PC-9 (cell line): Measurements from ENCODE around the gene MAGEC1. TPM values are rescaled to one million over a fixed set of nuclear protein-coding genes. Genes with fewer than 3 reads are reported as not detected.

Source experiments
- BruUV-seq: library from RNA; stranded (reverse); fragments of 400-500 nt; replicated peaks from 2 replicates; lab custom pipeline; 2021; lab: Mats Ljungman, UMichigan
- CTCF ChIA-PET: fragments of 300-600 bp; sonication (Branson Sonifier 250); formaldehyde crosslinking; loops from one replicate; lab custom pipeline; 2022; ENCODE audit warnings: antibody characterized with exemption; lab: Charles Lee
- POLR2A ChIA-PET: fragments of 300-600 bp; sonication (Branson Sonifier 250); formaldehyde crosslinking; loops from one replicate; lab custom pipeline; 2022; ENCODE audit warnings: antibody characterized with exemption; ENCODE audit not compliant: unreplicated experiment; lab: Charles Lee
- DNase-seq, 2 experiments: peaks; one replicate each; pipeline versions ENCODE4 v3.0.0 to v3.0.0-alpha.2; 2015 to 2022; ENCODE audit warnings: mixed read lengths in 1 of 2
- H2AFZ ChIP-seq: fragments of 200-600 bp; sonication (generic); 2 replicates; pipeline ENCODE4 v1.8.1; 2017; ENCODE audit warnings: antibody characterized with exemption
- H3F3A ChIP-seq: fragments of 200-600 bp; sonication (generic); 2 replicates; pipeline ENCODE4 v1.8.1; 2017; ENCODE audit warnings: antibody characterized with exemption, mild to moderate bottlenecking, low read depth; ENCODE audit not compliant: insufficient read depth
- H3K27ac ChIP-seq: fragments of 200-600 bp; sonication (generic); 2 replicates; pipeline ENCODE4 v1.6.1; 2016; ENCODE audit warnings: mixed run types
- H3K27me3 ChIP-seq: fragments of 200-600 bp; sonication (generic); 2 replicates; pipeline ENCODE4 v1.6.1; 2016; ENCODE audit warnings: low read depth, mixed run types; ENCODE audit not compliant: insufficient read depth
- H3K36me3 ChIP-seq: fragments of 200-600 bp; sonication (generic); 2 replicates; pipeline ENCODE4 v1.6.1; 2016; ENCODE audit warnings: low read depth, mixed run types
- H3K4me1 ChIP-seq: fragments of 200-600 bp; sonication (generic); replicated peaks from 2 replicates; pipeline ENCODE4 v1.6.1; 2016; ENCODE audit warnings: mixed run types; ENCODE audit not compliant: insufficient read depth
- H3K4me2 ChIP-seq: fragments of 200-600 bp; sonication (generic); 2 replicates; pipeline ENCODE4 v1.6.1; 2017; ENCODE audit warnings: mixed run types
- H3K4me3 ChIP-seq: fragments of 200-600 bp; sonication (generic); 2 replicates; pipeline ENCODE4 v1.6.1; 2016; ENCODE audit warnings: mixed run types
- H3K79me2 ChIP-seq: fragments of 200-600 bp; sonication (generic); 2 replicates; pipeline ENCODE4 v1.6.1; 2017; ENCODE audit warnings: low read depth, mixed run types
- H3K9me2 ChIP-seq: fragments of 200-600 bp; sonication (generic); 2 replicates; pipeline ENCODE4 v1.8.1; 2017; ENCODE audit warnings: mild to moderate bottlenecking; ENCODE audit not compliant: insufficient read depth
- H3K9me3 ChIP-seq: fragments of 200-600 bp; sonication (generic); 2 replicates; pipeline ENCODE4 v1.8.1; 2016; ENCODE audit warnings: low read depth; ENCODE audit not compliant: insufficient read depth
- H4K20me1 ChIP-seq: fragments of 200-600 bp; sonication (generic); 2 replicates; pipeline ENCODE4 v1.8.1; 2017; ENCODE audit not compliant: insufficient read depth
- CTCF ChIP-seq: fragments of 200-600 bp; sonication (generic); conservative IDR thresholded peaks from 2 replicates; pipeline ENCODE4 v1.6.1; 2017; ENCODE audit warnings: mixed run types, antibody characterized with exemption, mild to moderate bottlenecking, moderate library complexity
- EZH2 ChIP-seq: fragments of 200-600 bp; sonication (generic); IDR thresholded peaks from 2 replicates; pipeline ENCODE4 v1.8.0; 2017; ENCODE audit warnings: antibody characterized with exemption, low read depth
- intact Hi-C: fragments of 100-400 bp; cut with micrococcal nuclease; formaldehyde crosslinking; loops from one replicate; pipeline ENCODE4 v1.10.0; 2022; ENCODE audit not compliant: unreplicated experiment
- total RNA-seq: library from RNA; stranded (reverse); gene quantifications from 2 replicates; pipeline ENCODE4 v1.2.3, GENCODE V29; 2021

The MAGEC1 gene
- total RNA-seq, 1 experiment from 2014 or later = 0.28 TPM

GRCh38 chrX:141902366-141902765 lies 1.3 kb upstream of the MAGEC1 start:
- H3F3A ChIP-seq = no peaks in the 10 kb centered on the region
- no peak overlapping the region for H3K27ac ChIP-seq
- POLR2A ChIA-PET = no interaction called here
- no peaks in the 10 kb centered on the region for H3K9me2 ChIP-seq
- no peak overlapping the region for H2AFZ ChIP-seq
- no TSS peak for BruUV-seq
- no peaks in the 10 kb centered on the region for H3K9me3 ChIP-seq
- H3K79me2 ChIP-seq = no peaks in the 10 kb centered on the region
- H3K4me2 ChIP-seq = no peak overlapping the region
- DNase-seq = no peak
- no peaks in the 10 kb centered on the region for H3K4me1 ChIP-seq
- H3K27me3 ChIP-seq = peaks cover under 1% of the 10 kb centered on the region; the same call in 1 of the 2 replicates
- CTCF ChIA-PET = no interaction called here
- TF ChIP-seq EZH2 (no peak), CTCF (no peak)
- intact Hi-C loops = no loop called here
- H3K36me3 ChIP-seq = no peaks in the 10 kb centered on the region
- no peak overlapping the region for H3K4me3 ChIP-seq
- H4K20me1 ChIP-seq = no peaks in the 10 kb centered on the region

DNA sequence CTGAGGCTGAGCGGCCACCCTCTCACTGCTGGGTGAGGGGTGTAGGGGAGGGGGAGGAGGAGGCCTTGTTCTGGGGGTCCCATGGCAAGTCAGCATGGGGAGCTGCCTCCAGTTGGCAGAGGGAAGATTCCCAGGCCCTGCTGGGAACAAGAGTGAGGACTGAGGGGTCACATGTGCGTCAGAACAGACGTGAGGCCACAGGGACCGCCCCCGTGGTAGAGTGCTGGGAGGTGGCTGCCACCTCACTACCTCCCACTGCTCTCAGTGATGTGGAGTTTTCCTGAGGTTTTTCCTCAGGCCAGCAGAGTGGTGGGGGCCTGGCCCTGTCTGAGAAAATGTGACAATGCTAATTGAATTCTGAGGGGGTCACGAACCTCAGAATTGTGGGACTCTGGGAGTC lies 568 bp downstream of the MAGEC1 start:
- POLR2A ChIA-PET = no interaction called here
- DNase-seq = no peak
- Histone ChIP-seq H3K36me3 (no peaks in the 10 kb centered on the region), H3K9me2 (no peaks in the 10 kb centered on the region), H3F3A (no peaks in the 10 kb centered on the region), H3K27me3 (no peaks in the 10 kb centered on the region), H3K79me2 (no peaks in the 10 kb centered on the region), H3K27ac (peak overlapping the region; percentile 43), H2AFZ (peak overlapping the region; percentile 88), H3K4me2 (peak overlapping the region; percentile 69), H3K4me1 (no peaks in the 10 kb centered on the region), H4K20me1 (no peaks in the 10 kb centered on the region), H3K9me3 (no peaks in the 10 kb centered on the region), H3K4me3 (peak overlapping the region; percentile 54; the same call in 1 of the 2 replicates)
- BruUV-seq = no TSS peak
- intact Hi-C loops = no loop called here
- CTCF ChIA-PET = no interaction called here
- no peak for TF ChIP-seq EZH2

- H3K4me1 ChIP-seq = no peaks in the 10 kb centered on the region
- no peaks in the 10 kb centered on the region for H3K9me2 ChIP-seq
- H3F3A ChIP-seq = no peaks in the 10 kb centered on the region
- no peak overlapping the region for H3K4me3 ChIP-seq
- intact Hi-C loops = no loop called here
- H2AFZ ChIP-seq = no peak overlapping the region
- no peaks in the 10 kb centered on the region for H3K79me2 ChIP-seq
- H3K27ac ChIP-seq = no peak overlapping the region
- DNase-seq = peak in 1 of 2 experiments; percentile 4
- no peak for TF ChIP-seq EZH2
- no peak for TF ChIP-seq CTCF
- no peak overlapping the region for H3K4me2 ChIP-seq
- H4K20me1 ChIP-seq = no peaks in the 10 kb centered on the region
- 0 out of 2 replicates have a peak, but pooled peaks cover 3% of the 10 kb centered on the region for H3K9me3 ChIP-seq
- POLR2A ChIA-PET = no interaction called here
- BruUV-seq = no TSS peak
- H3K27me3 ChIP-seq = no peaks in the 10 kb centered on the region
- CTCF ChIA-PET = no interaction called here
- H3K36me3 ChIP-seq = no peaks in the 10 kb centered on the region
These were observed 14.1 kb downstream of the MAGEC1 start for GRCh38 chrX:141917801-141918200.

- BruUV-seq = no TSS peak
- H3K27ac ChIP-seq = no peak overlapping the region
- intact Hi-C loops = no loop called here
- H3K4me2 ChIP-seq = no peak overlapping the region
- no peaks in the 10 kb centered on the region for H3K27me3 ChIP-seq
- H3K4me3 ChIP-seq = no peak overlapping the region
- TF ChIP-seq EZH2 (no peak), CTCF (no peak)
- CTCF ChIA-PET = no interaction called here
- no peaks in the 10 kb centered on the region for H3K9me2 ChIP-seq
- H3K36me3 ChIP-seq = no peaks in the 10 kb centered on the region
- H3K79me2 ChIP-seq = no peaks in the 10 kb centered on the region
- no peaks in the 10 kb centered on the region for H4K20me1 ChIP-seq
- DNase-seq = peak in 1 of 2 experiments; percentile 38
- POLR2A ChIA-PET = no interaction called here
- no peak overlapping the region for H2AFZ ChIP-seq
- no peaks in the 10 kb centered on the region for H3K9me3 ChIP-seq
- H3K4me1 ChIP-seq = no peaks in the 10 kb centered on the region
- H3F3A ChIP-seq = no peaks in the 10 kb centered on the region
These were observed 20.6 kb downstream of the MAGEC1 start for GRCh38 chrX:141924293-141924692.
